H1 (cell line): ENCODE data around the gene CHRDL2. TPM values are rescaled to one million over a fixed set of nuclear protein-coding genes. Genes with fewer than 3 reads are reported as not detected.

Experiments
- ATF2 ChIP-seq: IDR thresholded peaks from 2 replicates; pipeline ENCODE4 v1.6.1; 2012; ENCODE audit warnings: low read length, inconsistent platforms
- CBX8 ChIP-seq: fragments of 300-800, 300-1000 bp; sonication (generic); IDR thresholded peaks from 2 replicates; pipeline ENCODE4 v1.7.1; 2016; ENCODE audit warnings: low read depth, low read length, borderline replicate concordance
- CREB1 ChIP-seq: IDR thresholded peaks from 2 replicates; pipeline ENCODE4 v1.6.1; 2012; ENCODE audit warnings: inconsistent platforms
- E2F6 ChIP-seq: IDR thresholded peaks from 2 replicates; pipeline ENCODE4 v1.6.1; 2012; ENCODE audit warnings: inconsistent platforms
- JUN ChIP-seq: IDR thresholded peaks from 2 replicates; pipeline ENCODE4 v1.6.1; 2011; ENCODE audit warnings: low read depth, mild to moderate bottlenecking, improper control_type of control experiment, low read length
- POLR2AphosphoS5 ChIP-seq: IDR thresholded peaks from 2 replicates; pipeline ENCODE4 v1.6.1; 2011; ENCODE audit warnings: low read depth, low read length
- POU5F1 ChIP-seq: IDR thresholded peaks from 2 replicates; pipeline ENCODE4 v1.6.1; 2011; ENCODE audit warnings: low read depth, mild to moderate bottlenecking, low read length, moderate library complexity
- RBBP5 ChIP-seq: IDR thresholded peaks from 2 replicates; pipeline ENCODE4 v1.7.1; 2012; ENCODE audit warnings: low read depth, mild to moderate bottlenecking, inconsistent platforms, low read length, moderate library complexity, borderline replicate concordance
- SAP30 ChIP-seq: fragments of 300-600 bp; sonication (generic); IDR thresholded peaks from 2 replicates; pipeline ENCODE4 v1.7.1; 2012; ENCODE audit warnings: low read length, moderate library complexity, mild to moderate bottlenecking, inconsistent platforms; ENCODE audit not compliant: insufficient read depth, insufficient replicate concordance
- polyA plus RNA-seq, 7 experiments: library from polyadenylated mRNA; depleted of rRNA in 3 of 7; stranded (reverse) in 5 of 7; unstranded in 2 of 7; fragments of >200 nt in 5 of 7; fragments of 200-250 nt in 2 of 7; gene quantifications; 1 replicate in 5 of 7; 2 replicates in 1 of 7; 4 replicates in 1 of 7; pipeline versions ENCODE4 v1.2.1 to v1.2.3, GENCODE V29; 2011 to 2013; ENCODE audit warnings: missing spikeins in 2 of 7, mixed read lengths in 2 of 7
- total RNA-seq: library from RNA; stranded (reverse); fragmentation: NEBNext Ultra II Directional; extraction: Animal tissue kit (Norgen Biotek cat#: 25700); gene quantifications from 2 replicates; pipeline ENCODE4 v1.2.1, GENCODE V29; 2021

Gene CHRDL2
- total and polyA plus RNA-seq, 2 of the 8 experiments (the other 6 are each of a cell fraction or from before 2014, with no cell fraction given): 0.26 to 0.48 TPM

GRCh38 chr11:74685905-74686304, 45.3 kb downstream of the CHRDL2 start (continued):
- no peak for TF ChIP-seq SAP30
- TF ChIP-seq E2F6: no peak
- TF ChIP-seq CBX8: no peak
- TF ChIP-seq JUN: no peak
- no peak for TF ChIP-seq RBBP5
- no peak for TF ChIP-seq POU5F1
- TF ChIP-seq POLR2AphosphoS5: no peak
- no peak for TF ChIP-seq CREB1
- TF ChIP-seq ATF2: no peak
